ENCODE data around the gene SEPTIN5.

The SEPTIN5 gene

GRCh38 chr22:19735665-19736510 lies 21.6 kb downstream of the SEPTIN5 start:
- ATAC-seq, result no peak

GRCh38 chr22:19737846-19738663 lies 23.8 kb downstream of the SEPTIN5 start:
- no peak for ATAC-seq

- no peak for ATAC-seq
These were observed 24.6 kb downstream of the SEPTIN5 start for GRCh38 chr22:19738664-19739447.

- no peak for ATAC-seq
These were observed 25.2 kb downstream of the SEPTIN5 start for GRCh38 chr22:19739448-19739895.

GRCh38 chr22:19739911-19740449 lies 25.7 kb downstream of the SEPTIN5 start:
- no peak for ATAC-seq

- no peak for ATAC-seq
These were observed 26.3 kb downstream of the SEPTIN5 start for GRCh38 chr22:19740586-19740985.

GRCh38 chr22:19741053-19741452 lies 26.8 kb downstream of the SEPTIN5 start:
- ATAC-seq, result no peak

GRCh38 chr22:19742160-19743066 lies 28.1 kb downstream of the SEPTIN5 start:
- no peak for ATAC-seq

- no peak for ATAC-seq
These were observed 28.8 kb downstream of the SEPTIN5 start for GRCh38 chr22:19743081-19743480.

GRCh38 chr22:19743651-19744050 lies 29.3 kb downstream of the SEPTIN5 start:
- ATAC-seq, result no peak

GRCh38 chr22:19744350-19745006 lies 30.2 kb downstream of the SEPTIN5 start:
- no peak for ATAC-seq

GRCh38 chr22:19745155-19746101 lies 31.1 kb downstream of the SEPTIN5 start:
- no peak for ATAC-seq

- ATAC-seq, result no peak
These were observed 32.4 kb downstream of the SEPTIN5 start for GRCh38 chr22:19746726-19747125.

- ATAC-seq, result no peak
These were observed 33.2 kb downstream of the SEPTIN5 start for GRCh38 chr22:19747551-19747950.

- ATAC-seq, result no peak
These were observed 33.8 kb downstream of the SEPTIN5 start for GRCh38 chr22:19748139-19748538.

- no peak for ATAC-seq
These were observed 34.8 kb downstream of the SEPTIN5 start for GRCh38 chr22:19748991-19749664.

- no peak for ATAC-seq
These were observed 35.6 kb downstream of the SEPTIN5 start for GRCh38 chr22:19749876-19750275.

- ATAC-seq, result no peak
These were observed 36.5 kb downstream of the SEPTIN5 start for GRCh38 chr22:19750507-19751490.

All from activated CD4-positive, CD25-positive, alpha-beta regulatory T cell treated with anti-CD3 and anti-CD28 coated beads, Interleukin-2, amount 50 U/mL, for 24 hours (primary cell).